Left cardiac atrium (tissue), 4 donors: ENCODE data around the gene KLHL11. TPM values are rescaled to one million over a fixed set of nuclear protein-coding genes. Genes with fewer than 3 reads are reported as not detected.
"Not testable (repeated sequence)": the region's sequence is repeated elsewhere in the genome, so short reads cannot be mapped to it uniquely, and the experiment has no call there.

Source experiments
- ATAC-seq, 2 donors: fragments of 200-7000 bp; cut with Tn5 transposase; one replicate each; pipeline ENCODE4 v1.9.1; 2020; ENCODE audit warnings: mild to moderate bottlenecking in 2 of 2, moderate library complexity in 2 of 2
- DNase-seq: peaks from one replicate; pipeline ENCODE4 v3.0.0-alpha.2; 2020
- intact Hi-C, 2 donors: fragments of 100-400 bp; cut with DNase I; formaldehyde crosslinking; loops; one replicate each; pipeline versions ENCODE4 v1.14.1 to v1.15.1; 2022 to 2023
- total RNA-seq, 2 donors: library from RNA; stranded (reverse); fragmentation: NEBNext Ultra II Directional; extraction: Animal tissue kit (Norgen Biotek cat#: 25700); gene quantifications; one replicate each; pipeline ENCODE4 v1.2.1, GENCODE V29; 2021
- donor health status: DM: no; HTN: yes; CAD: no.
- donor health status: DM: no; HTN: yes; CAD: no; lungs with severe emphysema.
- donor health status: DM: yes; HTN: yes; CAD: no.
- donor health status: Dilated cardiomyopathy.

KLHL11 gene
- total RNA-seq, 2 donors from 2014 or later = 4.7 to 6.1 TPM

DNA sequence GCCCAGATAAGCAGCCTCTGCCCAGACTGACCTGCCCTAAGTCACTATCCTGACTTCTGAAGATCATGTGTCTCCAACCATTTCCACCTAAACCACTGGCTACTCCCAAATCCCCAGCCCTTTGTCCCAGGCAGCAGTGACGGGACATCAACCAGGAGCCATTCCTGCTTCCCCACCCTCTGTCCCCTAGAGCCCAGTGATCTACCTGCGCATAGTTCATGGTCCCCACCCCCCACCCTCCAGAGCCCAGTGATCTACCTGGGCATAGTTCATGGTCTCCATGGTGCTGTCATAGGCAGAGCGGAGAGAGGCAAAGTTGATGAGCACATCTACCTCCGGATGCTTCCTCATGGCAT lies 26.8 kb upstream of the KLHL11 start:
- DNase-seq (no peak), ATAC-seq (no peak)
- intact Hi-C loops = no loop called here

DNA sequence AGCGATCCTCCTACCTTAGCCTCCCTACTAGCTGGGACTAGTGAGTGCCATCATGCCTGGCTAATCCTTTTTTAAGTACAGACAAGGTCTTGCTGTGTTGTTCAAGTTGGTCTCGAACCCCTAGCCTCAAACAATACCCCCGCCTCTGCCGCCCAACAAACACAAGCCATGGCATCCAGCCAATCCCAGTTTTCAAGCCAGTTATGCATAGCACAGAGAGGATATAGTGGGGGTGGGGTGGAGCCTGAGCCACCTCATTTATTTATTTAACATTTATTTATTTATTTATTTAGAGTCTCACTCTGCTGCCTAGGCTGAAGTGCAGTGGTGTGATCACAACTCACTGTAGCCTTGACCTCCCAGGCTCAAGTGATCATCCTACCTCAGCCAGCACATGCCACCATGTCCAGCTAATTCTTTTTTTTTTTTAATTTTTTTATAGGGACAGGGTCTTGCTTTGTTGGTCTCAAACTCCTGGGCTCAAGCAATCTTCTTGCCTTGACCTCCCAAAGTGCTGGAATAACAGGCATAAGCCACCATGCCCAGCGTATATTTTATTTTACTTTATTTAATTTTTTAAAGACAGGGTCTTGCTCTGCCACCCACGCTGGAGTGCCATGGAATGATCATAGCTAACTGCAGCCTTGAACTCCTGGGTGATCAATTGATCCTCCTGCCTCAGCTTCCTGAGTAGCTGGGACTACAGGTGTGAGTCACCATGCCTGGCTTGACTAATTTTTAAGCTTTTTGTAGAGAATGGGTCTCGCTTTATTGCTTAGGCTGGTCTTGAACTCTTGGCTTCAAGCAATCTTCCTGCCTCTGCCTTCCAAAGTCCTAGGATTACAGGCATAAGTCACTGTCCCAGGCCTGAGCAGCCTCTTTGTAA lies 26.2 kb upstream of the KLHL11 start:
- intact Hi-C loops = no loop called here
- no peak for DNase-seq
- no peak for ATAC-seq

DNA sequence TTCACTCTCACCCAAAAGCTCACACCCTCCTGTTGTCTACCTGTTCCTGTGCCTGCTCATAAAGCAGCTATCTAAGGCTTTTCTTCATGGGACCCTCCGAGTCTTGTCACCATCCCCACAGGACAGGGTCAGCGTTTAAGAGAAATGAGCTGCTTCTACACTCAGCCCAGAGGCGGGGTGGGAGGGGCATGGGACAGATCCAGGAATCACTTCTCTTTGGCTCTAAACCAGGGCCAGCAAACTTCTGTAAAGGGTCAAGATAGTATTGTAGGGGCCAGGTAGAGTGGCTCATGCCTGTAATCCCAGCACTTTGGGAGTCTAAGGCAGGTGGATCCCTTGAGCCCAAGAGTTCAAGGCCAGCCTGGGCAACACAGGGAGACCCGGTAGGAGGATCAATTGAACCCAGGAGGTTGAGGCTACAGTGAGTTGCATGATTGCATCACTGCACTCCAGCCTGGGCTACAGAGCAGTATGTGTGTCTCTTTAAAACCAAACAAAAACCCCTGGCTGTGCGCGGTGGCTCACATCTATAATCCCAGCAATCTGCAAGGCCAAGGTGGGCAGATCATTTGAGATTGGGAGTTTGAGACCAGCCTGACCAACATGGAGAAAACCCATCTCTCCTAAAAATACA lies 23.2 kb upstream of the KLHL11 start:
- intact Hi-C loops = no loop called here
- no peak for ATAC-seq
- no peak for DNase-seq

DNA sequence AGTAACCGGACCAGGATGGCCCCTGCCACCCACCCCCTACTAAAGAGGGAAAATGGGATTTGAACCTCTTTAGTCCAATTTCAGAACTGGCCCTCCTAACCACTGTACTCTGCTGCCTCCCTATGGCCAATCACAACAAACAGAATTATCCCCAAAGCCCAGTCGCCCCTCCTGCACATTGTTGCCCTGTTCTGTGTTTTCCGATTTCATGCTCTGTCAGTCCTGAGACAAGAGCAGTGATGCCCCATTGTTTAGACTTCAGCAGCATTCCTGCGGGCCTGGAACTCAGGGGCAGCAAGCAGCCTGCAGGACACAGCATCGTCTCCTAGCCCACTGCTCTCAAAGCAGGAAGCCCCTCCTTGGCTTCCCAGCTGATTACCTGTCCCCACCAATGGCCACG lies 20.5 kb upstream of the KLHL11 start:
- intact Hi-C loops = no loop called here

DNA sequence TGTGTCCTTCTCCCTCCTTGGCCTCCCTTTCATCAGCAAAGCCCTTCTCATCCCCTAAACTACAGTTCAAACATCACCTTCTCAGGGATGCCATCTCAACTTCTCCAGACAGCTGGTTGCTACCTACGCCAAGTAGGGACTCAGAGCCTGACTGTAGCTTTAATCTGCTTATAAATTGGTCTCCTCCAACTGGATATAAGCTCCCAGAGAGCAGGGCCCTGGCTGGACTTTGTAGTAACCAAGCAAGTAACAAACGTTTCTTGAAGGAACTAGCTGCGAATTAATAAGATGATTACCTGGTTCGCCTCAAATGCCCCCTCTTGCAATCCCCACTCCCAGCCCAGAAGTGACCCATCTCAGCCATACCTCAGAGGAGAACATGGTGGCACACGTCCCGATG lies 17.5 kb upstream of the KLHL11 start:
- no peak for ATAC-seq
- intact Hi-C loops = no loop called here
- no peak for DNase-seq

More for the DNA sequence above, 20.5 kb upstream of the KLHL11 start:
- DNase-seq (no peak), ATAC-seq (no peak)

DNA sequence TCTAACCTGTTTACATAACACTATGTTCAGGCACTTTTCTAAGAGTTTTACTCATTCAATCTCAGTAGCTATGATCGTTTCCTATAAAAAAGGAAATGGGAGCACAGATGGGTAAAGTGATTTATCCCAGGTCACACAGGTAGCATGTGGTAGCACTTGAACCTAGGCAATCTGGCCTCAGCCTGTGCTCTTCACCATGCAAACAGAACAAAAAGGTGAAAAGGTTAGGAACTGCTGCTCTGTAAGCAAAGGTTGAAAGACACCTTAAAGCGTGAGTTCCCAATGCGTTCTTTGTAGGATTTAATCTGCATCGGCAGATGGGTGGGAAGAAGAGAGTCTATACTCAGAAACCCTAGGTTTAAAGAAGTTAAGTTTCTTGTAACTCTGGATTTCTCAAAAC lies 14.9 kb upstream of the KLHL11 start:
- intact Hi-C loops = no loop called here
- DNase-seq (no peak), ATAC-seq (no peak)

DNA sequence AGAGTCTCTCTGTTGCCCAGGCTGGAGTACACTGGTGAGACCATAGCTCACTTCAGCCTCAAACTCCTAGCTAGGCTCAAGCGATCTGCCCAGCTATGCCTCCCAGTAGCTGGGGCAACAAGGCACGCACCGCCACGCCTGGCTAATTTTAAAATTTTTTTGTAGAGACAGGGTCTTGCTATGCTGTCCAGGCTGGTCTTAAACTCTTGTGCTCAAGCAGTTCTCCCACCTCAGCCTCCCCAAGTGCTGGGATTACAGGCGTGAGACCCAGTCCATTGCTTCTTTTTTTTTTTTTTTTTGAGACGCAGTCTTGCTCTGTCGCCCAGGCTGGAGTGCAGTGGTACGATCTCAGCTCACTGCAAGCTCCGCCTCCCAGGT lies 9.1 kb upstream of the KLHL11 start:
- peak in 1 of 2 donors; percentile 45 for ATAC-seq
- not testable (repeated sequence) for DNase-seq
- intact Hi-C loops = loop anchor here in 1 of 2 donors (5.0 kb wide), 1 partner anchor 137 kb away; no protein-coding TSS in a partner anchor

DNA sequence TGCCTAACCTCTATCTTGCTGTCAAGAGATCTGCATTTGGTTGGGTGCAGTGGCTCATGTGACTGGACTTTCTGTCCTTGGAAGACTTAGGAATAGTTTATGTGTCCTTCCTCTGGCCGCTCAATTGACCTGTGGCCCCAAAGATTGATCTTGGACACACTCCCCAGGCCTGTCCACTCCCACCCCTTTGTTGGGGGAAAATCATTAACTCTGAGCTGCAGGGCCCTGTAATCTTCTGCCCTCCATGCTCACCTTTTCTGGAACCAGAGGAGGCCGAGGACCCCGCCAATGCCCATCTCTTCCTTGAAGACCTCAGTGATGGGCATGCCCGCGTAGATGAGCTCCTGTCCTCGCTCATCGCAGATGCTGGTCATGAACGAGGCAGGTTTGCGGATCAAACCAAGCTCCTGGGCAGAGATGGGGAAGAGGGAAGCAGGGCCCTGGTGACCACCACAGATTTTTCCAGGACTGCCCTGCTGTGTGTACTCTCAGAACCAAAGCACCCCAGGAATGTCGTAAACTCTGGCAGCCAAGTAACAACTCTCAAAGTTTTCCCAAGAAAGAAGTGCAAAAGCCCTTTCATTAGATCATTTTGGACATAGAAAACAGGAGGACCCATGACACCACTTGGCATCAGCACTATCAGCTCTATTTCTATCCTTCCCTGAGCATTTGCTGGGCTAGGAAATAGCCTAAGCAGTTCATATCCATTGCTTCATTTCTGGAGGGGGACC lies 8.5 kb upstream of the KLHL11 start:
- intact Hi-C loops = loop anchor here in 1 of 2 donors (5.0 kb wide), 1 partner anchor 136 kb away; no protein-coding TSS in a partner anchor
- ATAC-seq = peak in 1 of 2 donors; percentile 2
- DNase-seq = no peak

DNA sequence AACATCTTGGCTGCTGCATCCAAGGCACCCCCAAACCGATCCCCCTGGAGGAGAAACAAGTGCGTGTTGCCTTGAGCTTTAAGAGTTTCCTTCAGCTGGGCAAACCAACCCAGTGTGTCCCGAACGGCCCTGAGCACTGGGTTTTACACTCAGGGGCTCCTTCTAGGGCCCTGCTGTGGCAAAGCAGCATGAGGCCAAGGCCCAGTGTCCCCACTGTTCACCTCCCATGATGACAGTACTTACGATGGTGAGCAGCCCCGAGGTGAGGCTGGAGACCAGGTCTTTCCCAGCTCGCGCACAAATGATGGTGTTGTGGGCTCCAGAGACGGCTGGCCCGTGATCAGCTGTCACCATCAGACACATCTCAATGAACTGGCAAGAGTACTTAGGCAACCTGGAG lies 6.6 kb upstream of the KLHL11 start:
- no peak for ATAC-seq
- intact Hi-C loops = loop anchor here in 1 of 2 donors (5.0 kb wide), 1 partner anchor 134 kb away; no protein-coding TSS in a partner anchor
- DNase-seq = no peak

DNA sequence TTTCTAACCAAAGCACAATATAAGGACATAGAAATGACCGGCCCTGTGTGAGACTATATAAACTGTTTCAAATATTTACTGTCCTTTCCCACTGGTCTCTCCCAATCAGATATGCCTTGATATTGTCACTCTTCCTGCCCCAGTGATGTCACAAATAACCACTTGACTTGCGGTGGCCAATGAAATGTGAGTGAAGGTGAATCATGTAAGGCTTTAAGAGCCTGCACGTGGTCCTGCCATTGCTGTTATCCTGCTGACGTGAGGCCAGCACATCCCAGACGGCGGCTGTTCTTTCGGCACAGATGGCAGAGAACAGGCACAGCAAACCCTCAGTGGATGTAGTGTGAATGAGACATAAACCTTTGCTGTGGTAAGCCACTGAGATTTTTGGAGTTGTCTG lies 5.4 kb upstream of the KLHL11 start:
- peak in 1 of 2 donors; percentile 34 for ATAC-seq
- DNase-seq = no peak
- intact Hi-C loops = loop anchor here in 1 of 2 donors (5.0 kb wide), 1 partner anchor 133 kb away; no protein-coding TSS in a partner anchor

DNA sequence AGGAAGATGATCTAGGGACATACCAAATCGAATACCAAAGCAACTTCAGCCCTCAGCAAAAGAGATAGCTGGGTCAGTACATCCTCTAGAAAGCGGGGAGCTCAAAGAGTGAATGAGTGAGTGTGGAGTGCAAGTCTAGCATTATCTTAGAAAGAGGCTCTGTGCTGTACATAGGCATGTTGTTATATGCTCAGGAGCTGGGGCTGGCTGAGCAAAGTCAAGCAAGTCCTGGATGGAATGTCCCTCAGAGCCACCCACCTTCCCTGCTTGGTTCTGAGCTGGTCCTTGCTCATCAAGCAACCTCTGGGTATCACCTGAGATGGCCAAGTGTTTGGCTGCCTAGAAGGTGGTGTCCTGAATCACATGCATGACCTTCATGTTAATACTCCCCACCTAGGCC lies 4.9 kb upstream of the KLHL11 start:
- ATAC-seq = no peak
- intact Hi-C loops = loop anchor here in 1 of 2 donors (5.0 kb wide), 1 partner anchor 133 kb away; no protein-coding TSS in a partner anchor
- no peak for DNase-seq

DNA sequence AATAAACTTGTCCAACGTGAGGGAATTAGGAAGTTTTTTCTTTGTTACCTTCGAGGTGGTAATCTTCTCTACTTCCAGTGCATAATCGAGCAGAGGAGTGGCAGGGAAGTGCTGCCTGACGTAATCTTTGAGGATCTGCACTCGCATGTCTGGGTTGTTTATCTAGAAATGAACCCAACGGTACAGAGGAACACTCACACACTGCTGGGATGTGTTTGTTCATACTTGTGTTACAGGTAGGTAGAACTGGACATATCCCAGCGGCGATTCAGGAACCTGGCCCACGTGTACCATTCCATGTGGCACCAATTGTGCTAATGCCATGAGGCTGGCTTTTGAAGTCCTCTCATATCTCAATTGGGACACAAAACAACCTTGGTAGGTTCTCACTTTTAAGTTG lies 4.2 kb upstream of the KLHL11 start:
- intact Hi-C loops = no loop called here
- ATAC-seq (no peak), DNase-seq (no peak)

DNA sequence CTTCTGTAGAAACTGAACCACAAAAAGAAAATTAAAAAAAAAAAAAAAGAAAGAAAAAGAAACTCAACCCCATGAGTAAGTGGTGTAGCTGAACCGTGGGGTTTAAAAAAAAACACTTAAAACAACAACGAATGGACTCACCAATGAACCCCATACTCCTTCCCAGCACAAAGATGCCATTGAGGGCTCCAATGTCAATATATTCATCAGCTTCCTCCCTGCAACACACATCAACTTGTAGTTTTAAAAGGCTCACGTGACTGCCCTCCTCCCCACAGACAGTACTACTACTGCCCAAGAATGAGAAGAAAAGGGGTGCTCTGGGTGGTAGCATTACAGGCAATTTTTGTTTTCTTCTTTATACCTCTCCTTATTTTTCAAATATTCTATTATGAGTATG lies 3.3 kb upstream of the KLHL11 start:
- intact Hi-C loops = no loop called here
- no peak for DNase-seq
- ATAC-seq = no peak

DNA sequence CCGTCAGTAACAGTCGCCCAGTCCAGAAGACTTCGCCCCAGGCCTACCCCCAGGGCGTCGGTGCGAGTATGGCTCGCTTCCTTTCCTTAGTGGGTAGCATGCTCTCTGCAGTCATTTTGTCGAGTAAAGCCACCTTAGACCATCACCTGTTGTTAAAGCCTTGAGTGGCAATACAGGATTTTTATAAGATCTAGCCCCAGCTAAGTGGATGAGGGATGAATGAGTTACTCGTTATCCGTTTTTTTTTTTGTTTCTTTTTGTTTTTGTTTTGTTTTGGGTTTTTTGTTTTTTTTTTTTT lies 322 bp upstream of the KLHL11 start:
- ATAC-seq (no peak), DNase-seq (no peak)
- intact Hi-C loops = no loop called here

DNA sequence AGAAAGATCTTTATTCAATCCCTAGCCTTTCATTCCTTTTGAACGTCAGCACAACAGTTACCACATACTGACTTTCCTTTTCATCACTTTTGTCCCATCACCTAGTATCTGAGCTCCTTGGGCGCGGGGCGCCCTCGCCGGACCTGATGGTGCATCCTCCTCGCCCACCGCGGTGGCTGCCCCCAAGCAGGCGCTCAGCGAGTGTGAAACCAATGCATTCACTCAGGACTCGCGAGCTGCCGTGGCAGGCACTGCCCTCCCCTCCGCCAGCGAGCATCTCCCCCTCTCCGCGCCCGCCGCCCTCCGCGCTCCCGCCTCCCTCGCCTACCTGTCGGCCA lies 756 bp downstream of the KLHL11 start:
- ATAC-seq (peak; percentile 64 to 79), DNase-seq (no peak)
- intact Hi-C loops = no loop called here

DNA sequence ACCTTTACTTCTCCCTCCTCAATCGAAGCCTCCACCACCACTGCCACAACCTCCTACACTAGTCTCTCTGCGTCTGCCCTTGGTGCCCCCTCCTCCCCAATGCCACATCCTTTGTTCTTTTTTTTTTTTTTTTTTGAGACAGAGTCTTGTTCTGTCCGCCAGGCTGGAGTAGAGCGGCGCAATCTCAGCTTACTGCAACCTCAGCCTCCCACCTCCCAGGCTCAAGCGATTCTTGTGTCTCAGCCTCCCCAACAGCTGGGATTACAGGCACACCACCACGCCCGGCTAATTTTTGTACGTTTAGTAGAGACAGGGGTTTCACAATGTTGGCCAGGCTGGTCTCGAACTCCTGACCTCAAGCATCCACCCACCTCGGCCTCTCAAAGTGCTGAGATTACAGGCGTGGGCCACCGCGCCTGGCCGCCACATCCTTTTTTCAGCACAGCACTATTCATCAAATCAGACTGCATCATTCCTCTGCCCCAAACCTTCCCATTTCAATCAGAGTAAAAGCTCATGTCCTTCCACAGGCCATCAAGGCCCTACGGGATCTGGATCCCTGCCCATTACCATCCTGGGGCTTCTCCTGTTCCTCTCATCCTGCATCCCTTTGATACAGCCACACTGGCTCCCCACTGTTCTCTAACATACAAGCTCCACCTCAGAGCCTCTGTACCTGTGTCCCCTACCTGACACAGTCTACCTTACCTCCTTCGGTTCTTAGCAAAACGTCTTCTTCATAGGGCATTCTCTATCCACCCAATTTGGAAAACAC lies 2.0 kb downstream of the KLHL11 start:
- ATAC-seq (no peak), DNase-seq (no peak)
- intact Hi-C loops = no loop called here

DNA sequence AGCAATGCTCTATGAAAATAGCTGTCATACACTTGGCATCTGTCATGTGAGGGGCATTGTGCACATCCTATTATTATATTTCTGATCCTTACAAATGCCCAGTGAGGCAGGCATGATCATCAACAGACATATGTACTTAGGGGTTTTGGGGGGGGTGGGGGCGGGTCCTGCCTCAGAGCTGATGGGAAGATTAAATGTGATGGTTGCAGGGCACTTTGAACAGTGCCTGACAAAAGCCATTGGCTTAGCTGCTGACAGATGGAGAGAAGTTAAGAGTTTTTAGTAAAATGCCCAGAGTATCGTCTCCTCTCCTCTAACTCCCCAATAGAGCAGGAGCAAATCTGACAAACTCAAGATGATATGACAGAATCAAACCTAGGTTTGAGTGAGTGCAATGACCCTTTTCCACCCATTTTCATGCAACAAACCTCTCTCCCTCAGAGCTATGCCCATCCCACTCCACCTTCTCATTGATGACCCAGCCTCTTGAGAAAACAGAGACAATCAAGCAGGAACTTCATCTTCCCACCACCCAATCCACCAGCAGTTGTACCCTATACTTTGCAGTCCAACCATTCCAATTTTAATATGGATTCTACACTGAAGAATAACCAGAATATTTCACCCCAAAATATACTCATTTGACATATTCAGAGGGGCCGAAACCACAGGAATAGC lies 4.8 kb downstream of the KLHL11 start:
- no peak for ATAC-seq
- DNase-seq = no peak
- intact Hi-C loops = no loop called here

DNA sequence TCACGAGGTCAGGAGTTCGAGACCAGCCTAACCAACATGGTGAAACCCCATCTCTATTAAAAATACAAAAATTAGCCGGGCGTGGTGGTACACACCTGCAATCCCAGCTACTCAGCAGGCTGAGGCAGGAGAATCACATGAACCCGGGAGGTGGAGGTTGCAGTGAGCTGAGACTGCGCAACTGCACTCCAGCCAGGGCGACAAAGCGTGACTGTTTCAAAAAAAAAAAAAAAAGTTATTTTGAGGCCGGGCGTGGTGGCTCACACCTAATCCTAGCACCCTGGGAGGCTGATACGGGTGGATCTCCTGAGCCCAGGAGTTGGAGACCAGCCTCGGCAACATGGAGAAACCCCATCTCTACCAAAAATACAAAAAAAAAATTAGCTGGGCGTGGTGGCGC lies 13.8 kb downstream of the KLHL11 start:
- ATAC-seq, intact Hi-C loops, DNase-seq: not testable (repeated sequence)
